GM19397 (cell line): ENCODE results near the gene MARCHF2.

Experiments used
- ATAC-seq: cut with Tn5 transposase; IDR thresholded peaks from one replicate; pipeline ENCODE4 v1.9.1; 2021; ENCODE audit warnings: mild to moderate bottlenecking, moderate library complexity; ENCODE audit not compliant: unreplicated experiment

The MARCHF2 gene

GRCh38 chr19:8473648-8474476 is 60.8 kb downstream of the MARCHF2 start:
- ATAC-seq, result no peak

- no peak for ATAC-seq
Observed at GRCh38 chr19:8475005-8475404, 61.9 kb downstream of the MARCHF2 start.

- ATAC-seq, result no peak
Observed at GRCh38 chr19:8476524-8476923, 63.4 kb downstream of the MARCHF2 start.

- ATAC-seq, result no peak
Observed at GRCh38 chr19:8477889-8478288, 64.8 kb downstream of the MARCHF2 start.

GRCh38 chr19:8478598-8478997 is 65.5 kb downstream of the MARCHF2 start:
- ATAC-seq, result no peak

GRCh38 chr19:8481201-8481600 is 68.1 kb downstream of the MARCHF2 start:
- ATAC-seq, result no peak

GRCh38 chr19:8481616-8482015 is 68.5 kb downstream of the MARCHF2 start:
- no peak for ATAC-seq

GRCh38 chr19:8482696-8483095 is 69.6 kb downstream of the MARCHF2 start:
- ATAC-seq, result no peak

- no peak for ATAC-seq
Observed at GRCh38 chr19:8483165-8483564, 70.1 kb downstream of the MARCHF2 start.

GRCh38 chr19:8484331-8484894 is 71.3 kb downstream of the MARCHF2 start:
- no peak for ATAC-seq

GRCh38 chr19:8485561-8486371 is 72.7 kb downstream of the MARCHF2 start:
- ATAC-seq, result no peak

- no peak for ATAC-seq
Observed at GRCh38 chr19:8486661-8487136, 73.6 kb downstream of the MARCHF2 start.

GRCh38 chr19:8487137-8487851 is 74.2 kb downstream of the MARCHF2 start:
- no peak for ATAC-seq

GRCh38 chr19:8488365-8488764 is 75.3 kb downstream of the MARCHF2 start:
- no peak for ATAC-seq
